HepG2 (cell line): Measurements from ENCODE around the gene TRPT1. TPM values are rescaled to one million over a fixed set of nuclear protein-coding genes. Genes with fewer than 3 reads are reported as not detected.

Experiments
- ARID4A ChIP-seq: sonication (generic); formaldehyde crosslinking; IDR thresholded peaks from 2 replicates; pipeline ENCODE4 v1.5.0; 2020; ENCODE audit warnings: mild to moderate bottlenecking, missing genetic modification reagents, borderline replicate concordance
- ARNTL ChIP-seq: sonication (generic); formaldehyde crosslinking; IDR thresholded peaks from 2 replicates; pipeline ENCODE4 v1.4.0; 2020; ENCODE audit warnings: mild to moderate bottlenecking, missing genetic modification reagents
- CBX5 ChIP-seq: sonication (generic); formaldehyde crosslinking; IDR thresholded peaks from 2 replicates; pipeline ENCODE4 v1.4.0; 2020; ENCODE audit warnings: missing genetic modification reagents, borderline replicate concordance
- KDM2A ChIP-seq: sonication (generic); formaldehyde crosslinking; IDR thresholded peaks from 2 replicates; pipeline ENCODE4 v1.4.0; 2020; ENCODE audit warnings: low read depth, missing genetic modification reagents, borderline replicate concordance
- RFXAP ChIP-seq: sonication (generic); formaldehyde crosslinking; IDR thresholded peaks from 2 replicates; pipeline ENCODE4 v1.4.0; 2020; ENCODE audit warnings: missing genetic modification reagents, borderline replicate concordance
- SP2 ChIP-seq: sonication (generic); formaldehyde crosslinking; IDR thresholded peaks from 2 replicates; pipeline ENCODE4 v1.5.1; 2020; ENCODE audit warnings: mild to moderate bottlenecking, missing genetic modification reagents
- ZBTB7A ChIP-seq: sonication (generic); formaldehyde crosslinking; IDR thresholded peaks from 2 replicates; pipeline ENCODE4 v1.8.0; 2022; ENCODE audit warnings: mild to moderate bottlenecking, missing genetic modification reagents
- ZNF891 ChIP-seq: sonication (generic); formaldehyde crosslinking; IDR thresholded peaks from 2 replicates; pipeline ENCODE4 v1.5.0; 2020; ENCODE audit warnings: mild to moderate bottlenecking, missing genetic modification reagents
- polyA plus RNA-seq, 8 experiments: library from polyadenylated mRNA; depleted of rRNA in 3 of 8; stranded (reverse) in 7 of 8; unstranded in 1 of 8; fragments of >200 nt; fragmentation: Illumina TruSeq in 4 of 8; extraction: Trizol in 4 of 8; gene quantifications; 2 replicates each; pipeline versions ENCODE4 v1.2.1 to v1.2.3, GENCODE V29; 2011 to 2016; ENCODE audit warnings: low read depth in 4 of 8, missing spikeins in 1 of 8, mixed read lengths in 1 of 8; ENCODE audit not compliant: insufficient read depth in 1 of 8
- total RNA-seq, 5 experiments: library from RNA; depleted of rRNA; stranded (reverse); fragments of >200 nt; fragmentation: Illumina TruSeq; extraction: Trizol; gene quantifications; 2 replicates each; pipeline ENCODE4 v1.2.3, GENCODE V29; 2016; ENCODE audit warnings: low read depth in 1 of 5
- TF ChIP-seq, protein P1 (sequence below): sonication (generic); formaldehyde crosslinking; IDR thresholded peaks from 2 replicates; pipeline ENCODE4 v1.5.1; 2020; ENCODE audit warnings: mild to moderate bottlenecking, missing genetic modification reagents, moderate library complexity

TRPT1 gene
- total and polyA plus RNA-seq, 2 of the 13 experiments (the other 11 are each of a cell fraction or from before 2014, with no cell fraction given) = 24.8 to 40.7 TPM

- TF ChIP-seq KDM2A = peak; percentile 58; the same call in 1 of the 2 replicates
- TF ChIP-seq ZBTB7A (CRISPR knock-in tag) = peak; percentile 90
- 0 out of 2 replicates have a peak, but pooled peaks have one; percentile 27 for TF ChIP-seq ARNTL (CRISPR knock-in tag)
- TF ChIP-seq ARID4A (CRISPR knock-in tag) = peak; percentile 56; the same call in 1 of the 2 replicates
- 0 out of 2 replicates have a peak, but pooled peaks have one; percentile 38 for TF ChIP-seq SP2 (CRISPR knock-in tag)
- TF ChIP-seq ZNF891 = no peak
- TF ChIP-seq, protein P1, sequence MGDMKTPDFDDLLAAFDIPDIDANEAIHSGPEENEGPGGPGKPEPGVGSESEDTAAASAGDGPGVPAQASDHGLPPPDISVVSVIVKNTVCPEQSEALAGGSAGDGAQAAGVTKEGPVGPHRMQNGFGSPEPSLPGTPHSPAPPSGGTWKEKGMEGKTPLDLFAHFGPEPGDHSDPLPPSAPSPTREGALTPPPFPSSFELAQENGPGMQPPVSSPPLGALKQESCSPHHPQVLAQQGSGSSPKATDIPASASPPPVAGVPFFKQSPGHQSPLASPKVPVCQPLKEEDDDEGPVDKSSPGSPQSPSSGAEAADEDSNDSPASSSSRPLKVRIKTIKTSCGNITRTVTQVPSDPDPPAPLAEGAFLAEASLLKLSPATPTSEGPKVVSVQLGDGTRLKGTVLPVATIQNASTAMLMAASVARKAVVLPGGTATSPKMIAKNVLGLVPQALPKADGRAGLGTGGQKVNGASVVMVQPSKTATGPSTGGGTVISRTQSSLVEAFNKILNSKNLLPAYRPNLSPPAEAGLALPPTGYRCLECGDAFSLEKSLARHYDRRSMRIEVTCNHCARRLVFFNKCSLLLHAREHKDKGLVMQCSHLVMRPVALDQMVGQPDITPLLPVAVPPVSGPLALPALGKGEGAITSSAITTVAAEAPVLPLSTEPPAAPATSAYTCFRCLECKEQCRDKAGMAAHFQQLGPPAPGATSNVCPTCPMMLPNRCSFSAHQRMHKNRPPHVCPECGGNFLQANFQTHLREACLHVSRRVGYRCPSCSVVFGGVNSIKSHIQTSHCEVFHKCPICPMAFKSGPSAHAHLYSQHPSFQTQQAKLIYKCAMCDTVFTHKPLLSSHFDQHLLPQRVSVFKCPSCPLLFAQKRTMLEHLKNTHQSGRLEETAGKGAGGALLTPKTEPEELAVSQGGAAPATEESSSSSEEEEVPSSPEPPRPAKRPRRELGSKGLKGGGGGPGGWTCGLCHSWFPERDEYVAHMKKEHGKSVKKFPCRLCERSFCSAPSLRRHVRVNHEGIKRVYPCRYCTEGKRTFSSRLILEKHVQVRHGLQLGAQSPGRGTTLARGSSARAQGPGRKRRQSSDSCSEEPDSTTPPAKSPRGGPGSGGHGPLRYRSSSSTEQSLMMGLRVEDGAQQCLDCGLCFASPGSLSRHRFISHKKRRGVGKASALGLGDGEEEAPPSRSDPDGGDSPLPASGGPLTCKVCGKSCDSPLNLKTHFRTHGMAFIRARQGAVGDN (CRISPR knock-in tag) = peak; percentile 40
- no peak for TF ChIP-seq CBX5 (CRISPR knock-in tag)
- 0 out of 2 replicates have a peak, but pooled peaks have one; percentile 42 for TF ChIP-seq RFXAP (CRISPR knock-in tag)
Observed at GRCh38 chr11:64251016-64251752, 25.2 kb upstream of the TRPT1 start, which contains the start of gene PLCB3 (continued).
